NT2/D1 (cell line): ENCODE measurements around the gene CEP131.

Source experiments
- DNase-seq: peaks from one replicate; pipeline ENCODE4 v3.0.0-alpha.2; 2011; ENCODE audit warnings: low read depth, low spot score
- H3K27me3 ChIP-seq: 2 replicates; pipeline ENCODE4 v1.6.0; 2011; ENCODE audit warnings: mild to moderate bottlenecking; ENCODE audit not compliant: insufficient read length, insufficient read depth
- H3K36me3 ChIP-seq: 2 replicates; pipeline ENCODE4 v1.6.1; 2011; ENCODE audit warnings: mild to moderate bottlenecking, low read length, mixed read lengths; ENCODE audit not compliant: insufficient read depth, insufficient read length
- H3K4me1 ChIP-seq: 2 replicates; pipeline ENCODE4 v1.5.1; 2011; ENCODE audit not compliant: insufficient read depth, insufficient read length
- H3K4me3 ChIP-seq: 2 replicates; pipeline ENCODE4 v1.5.1; 2011; ENCODE audit warnings: low read depth; ENCODE audit not compliant: insufficient read length
- H3K9ac ChIP-seq: 2 replicates; pipeline ENCODE4 v1.6.0; 2011; ENCODE audit warnings: low read depth; ENCODE audit not compliant: insufficient read length
- H3K9me3 ChIP-seq: 2 replicates; pipeline ENCODE4 v1.5.1; 2011; ENCODE audit warnings: mild to moderate bottlenecking, low read length; ENCODE audit not compliant: insufficient read depth
- SUZ12 ChIP-seq: IDR thresholded peaks from 2 replicates; pipeline ENCODE4 v1.6.1; 2011; ENCODE audit not compliant: insufficient read length, insufficient read depth; ENCODE audit errors: extremely low read depth
- YY1 ChIP-seq: IDR thresholded peaks from 2 replicates; pipeline ENCODE4 v1.6.1; 2011; ENCODE audit not compliant: insufficient read length, insufficient read depth
- ZNF274 ChIP-seq: IDR thresholded peaks from 2 replicates; pipeline ENCODE4 v1.6.1; 2011; ENCODE audit warnings: mild to moderate bottlenecking, low read depth, low read length

Gene CEP131

DNA sequence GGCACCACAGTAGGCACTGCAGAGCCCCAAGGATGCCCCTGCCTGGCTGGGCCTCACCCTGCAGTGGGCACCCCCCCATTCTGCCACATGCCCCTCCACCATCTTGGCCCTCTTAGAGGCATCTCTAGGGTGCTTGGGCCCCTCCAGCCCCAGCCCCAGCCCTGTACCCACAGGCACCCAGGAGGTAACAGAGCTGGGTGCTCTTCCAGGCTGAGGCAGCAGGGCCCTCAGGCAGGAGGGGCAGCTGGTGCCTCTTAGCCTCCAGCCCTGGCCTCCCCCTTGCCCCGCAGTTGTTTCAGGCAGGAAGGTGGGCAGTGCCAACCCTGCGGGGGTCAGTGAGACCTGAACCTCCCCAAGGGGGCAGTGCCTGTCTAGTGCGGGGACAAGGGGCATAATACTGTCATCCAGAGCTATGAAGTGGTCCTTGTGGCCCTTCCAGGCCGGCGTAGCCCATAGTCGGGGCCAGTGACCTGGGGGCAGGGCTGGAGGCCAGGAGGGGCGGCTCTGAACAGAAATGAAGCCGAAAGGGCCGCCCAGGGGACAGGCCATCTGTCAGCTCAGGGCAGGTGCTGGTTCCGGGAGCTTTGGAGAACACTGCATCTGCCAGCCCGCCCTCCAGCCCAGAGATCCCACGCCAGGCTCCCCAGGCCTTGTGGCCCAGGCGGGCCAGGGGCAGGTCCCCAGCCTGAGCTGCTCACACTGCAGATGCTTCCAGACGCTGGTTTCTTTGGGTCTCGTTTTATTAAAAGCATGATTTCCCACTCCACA lies 51.9 kb downstream of the CEP131 start:
- Histone ChIP-seq H3K36me3 (no peaks in the 10 kb centered on the region), H3K4me1 (peaks cover 1% of the 10 kb centered on the region), H3K27me3 (peaks cover 19% of the 10 kb centered on the region), H3K4me3 (no peak overlapping the region), H3K9ac (no peak overlapping the region), H3K9me3 (no peaks in the 10 kb centered on the region)
- DNase-seq: no peak
- TF ChIP-seq YY1 (no peak), SUZ12 (no peak), ZNF274 (no peak)

DNA sequence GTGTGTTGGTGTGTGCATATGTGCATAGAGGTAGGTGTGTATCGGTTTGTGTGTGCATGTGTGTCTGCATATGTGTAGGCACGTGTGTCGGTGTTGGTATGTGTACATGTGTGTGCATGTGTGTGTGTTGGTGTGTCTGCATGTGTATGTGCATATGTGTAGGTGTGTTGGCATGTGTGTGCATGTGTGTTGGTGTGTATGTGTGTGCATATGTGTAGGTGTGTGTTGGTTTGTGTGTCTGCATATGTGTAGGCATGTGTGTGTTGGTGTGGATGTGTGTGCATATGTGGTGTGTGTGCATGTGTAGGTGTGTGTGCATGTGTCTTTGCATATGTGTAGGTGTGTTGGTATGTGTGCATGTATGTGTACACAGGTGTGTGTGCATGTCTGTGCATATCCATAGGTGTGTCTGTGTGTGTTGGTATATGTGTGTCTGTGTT lies 52.9 kb downstream of the CEP131 start:
- H3K9me3 ChIP-seq: no peaks in the 10 kb centered on the region
- peaks cover 5% of the 10 kb centered on the region for H3K4me1 ChIP-seq
- TF ChIP-seq SUZ12: no peak
- TF ChIP-seq YY1: no peak
- no peak for TF ChIP-seq ZNF274
- no peak overlapping the region for H3K9ac ChIP-seq
- no peak overlapping the region for H3K4me3 ChIP-seq
- H3K36me3 ChIP-seq: no peaks in the 10 kb centered on the region
- H3K27me3 ChIP-seq: peaks cover 29% of the 10 kb centered on the region
- no peak for DNase-seq

GRCh38 chr17:81167638-81168037 lies 55.1 kb downstream of the CEP131 start:
- Histone ChIP-seq H3K4me3 (no peak overlapping the region), H3K9ac (no peak overlapping the region), H3K27me3 (peaks cover 34% of the 10 kb centered on the region), H3K9me3 (no peaks in the 10 kb centered on the region), H3K4me1 (peaks cover 10% of the 10 kb centered on the region), H3K36me3 (no peaks in the 10 kb centered on the region)
- no peak for TF ChIP-seq YY1
- no peak for TF ChIP-seq SUZ12
- TF ChIP-seq ZNF274: no peak
- no peak for DNase-seq

- Histone ChIP-seq H3K4me1 (peaks cover 10% of the 10 kb centered on the region), H3K27me3 (peaks cover 34% of the 10 kb centered on the region), H3K9me3 (no peaks in the 10 kb centered on the region), H3K36me3 (no peaks in the 10 kb centered on the region), H3K9ac (no peak overlapping the region), H3K4me3 (no peak overlapping the region)
- TF ChIP-seq ZNF274 (no peak), YY1 (no peak), SUZ12 (no peak)
- DNase-seq: no peak
These were observed 55.6 kb downstream of the CEP131 start for GRCh38 chr17:81167194-81167524.

- no peak for DNase-seq
These were observed 56.7 kb downstream of the CEP131 start, which contains the start of gene AATK for GRCh38 chr17:81166033-81166492. Gene AATK, minus strand, starts transcription at chr17:81166221. Its CDS starts 229 bp downstream, at chr17:81165992.

GRCh38 chr17:81165246-81166032 lies 57.3 kb downstream of the CEP131 start, which contains the start of gene PVALEF:
Gene PVALEF, plus strand, starts transcription at chr17:81165507. Its CDS starts 15,720 bp downstream, at chr17:81181227.
- DNase-seq: no peak
- H3K4me1 ChIP-seq: peaks cover 10% of the 10 kb centered on the region
- TF ChIP-seq YY1 (no peak), ZNF274 (no peak), SUZ12 (no peak)
- H3K9me3 ChIP-seq: no peaks in the 10 kb centered on the region
- H3K4me3 ChIP-seq: peak within 1 kb of the TSS; percentile 46
- H3K9ac ChIP-seq: peak within 1 kb of the TSS; percentile 63
- H3K36me3 ChIP-seq: no peaks in the 10 kb centered on the region
- H3K27me3 ChIP-seq: peaks cover 34% of the 10 kb centered on the region

More at GRCh38 chr17:81166033-81166492, 56.7 kb downstream of the CEP131 start, which contains the start of gene AATK:
- TF ChIP-seq SUZ12: no peak
- no peak for TF ChIP-seq YY1
- TF ChIP-seq ZNF274: no peak
- Histone ChIP-seq H3K4me1 (peaks cover 10% of the 10 kb centered on the region), H3K9ac (peak within 1 kb of the TSS; percentile 63), H3K36me3 (no peaks in the 10 kb centered on the region), H3K4me3 (peak within 1 kb of the TSS; percentile 46), H3K27me3 (peaks cover 34% of the 10 kb centered on the region), H3K9me3 (no peaks in the 10 kb centered on the region)

DNA sequence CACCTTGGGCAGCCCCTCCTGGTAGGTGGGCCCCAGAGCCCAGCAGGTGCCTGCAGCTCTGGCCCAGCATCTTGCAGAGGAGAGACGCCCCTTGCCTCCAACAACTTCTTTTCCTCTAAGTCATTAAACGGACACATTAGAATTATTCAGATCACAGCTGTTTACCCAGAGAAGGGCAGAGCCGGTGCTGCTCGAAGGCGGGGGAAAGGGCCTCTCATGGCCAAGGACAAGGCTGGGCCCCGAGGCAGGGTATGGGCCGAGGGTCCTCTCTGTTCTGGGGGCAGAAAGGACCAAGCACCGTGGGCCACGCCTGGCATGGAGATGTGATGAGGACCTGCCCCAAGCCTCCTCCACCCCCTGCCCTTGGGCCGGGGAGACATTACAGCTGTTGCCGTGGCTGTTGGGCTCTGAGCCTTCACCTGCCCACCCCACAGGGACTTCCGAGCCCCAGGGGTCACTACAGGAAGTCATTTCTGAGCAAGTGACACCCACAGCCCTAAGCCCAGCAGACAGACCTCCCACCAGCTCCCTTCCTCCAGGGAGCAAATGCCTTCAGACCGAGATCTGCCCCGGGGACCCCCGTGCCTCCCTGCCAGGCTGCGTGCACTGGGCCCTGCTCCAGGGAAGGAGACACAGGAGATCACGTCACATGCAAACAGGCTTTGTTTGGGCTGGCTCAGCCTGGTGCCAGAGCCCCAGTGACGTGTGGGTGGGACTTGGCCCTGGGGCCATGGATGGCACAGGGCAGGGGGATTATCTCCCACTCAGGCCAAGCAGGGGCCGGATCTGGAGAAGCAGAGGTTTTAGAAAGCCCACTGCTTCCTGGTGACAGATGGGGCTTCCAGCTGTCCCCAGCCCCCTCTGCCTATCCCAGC lies 58.2 kb downstream of the CEP131 start:
- Histone ChIP-seq H3K9ac (peak overlapping the region; percentile 63), H3K9me3 (no peaks in the 10 kb centered on the region), H3K36me3 (no peaks in the 10 kb centered on the region), H3K4me1 (peaks cover 10% of the 10 kb centered on the region), H3K27me3 (peaks cover 34% of the 10 kb centered on the region), H3K4me3 (no peak overlapping the region)
- TF ChIP-seq ZNF274 (no peak), YY1 (no peak), SUZ12 (no peak)
- no peak for DNase-seq
